DND-41 (cell line): ENCODE results near the gene STAC2.

Experiments used
- EZH2 ChIP-seq: IDR thresholded peaks from 3 replicates; pipeline ENCODE4 v1.6.1; 2012; ENCODE audit warnings: borderline replicate concordance, low read depth, mild to moderate bottlenecking, moderate library complexity, low read length, inconsistent platforms; ENCODE audit not compliant: severe bottlenecking
- TF ChIP-seq, protein P1 (sequence below): IDR thresholded peaks from 2 replicates; pipeline ENCODE4 v1.5.1; 2012; ENCODE audit warnings: borderline replicate concordance, low read length, moderate library complexity, mild to moderate bottlenecking; ENCODE audit not compliant: poor library complexity, severe bottlenecking; ENCODE audit errors: extremely low read depth

DNA sequence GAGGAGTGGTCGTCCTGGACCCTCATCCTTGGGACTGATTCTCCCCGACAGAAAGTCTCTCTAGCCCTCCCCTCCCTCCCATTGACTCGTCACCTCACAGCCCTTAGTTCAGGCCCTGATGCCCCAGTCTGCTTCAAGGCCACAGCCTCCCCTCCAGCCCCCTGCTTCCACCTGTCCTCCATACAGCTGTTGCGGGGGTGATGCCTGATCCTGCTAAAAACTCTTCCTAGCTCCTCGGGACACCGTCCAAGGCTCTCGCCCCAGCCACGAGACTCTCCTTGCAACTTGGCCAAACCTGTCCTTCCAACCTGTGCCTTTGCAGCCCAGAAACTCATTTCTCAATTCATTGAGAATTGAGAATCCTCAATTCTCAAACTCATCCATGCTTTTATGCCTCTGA is 6.8 kb downstream of the STAC2 start:
- TF ChIP-seq, protein P1, sequence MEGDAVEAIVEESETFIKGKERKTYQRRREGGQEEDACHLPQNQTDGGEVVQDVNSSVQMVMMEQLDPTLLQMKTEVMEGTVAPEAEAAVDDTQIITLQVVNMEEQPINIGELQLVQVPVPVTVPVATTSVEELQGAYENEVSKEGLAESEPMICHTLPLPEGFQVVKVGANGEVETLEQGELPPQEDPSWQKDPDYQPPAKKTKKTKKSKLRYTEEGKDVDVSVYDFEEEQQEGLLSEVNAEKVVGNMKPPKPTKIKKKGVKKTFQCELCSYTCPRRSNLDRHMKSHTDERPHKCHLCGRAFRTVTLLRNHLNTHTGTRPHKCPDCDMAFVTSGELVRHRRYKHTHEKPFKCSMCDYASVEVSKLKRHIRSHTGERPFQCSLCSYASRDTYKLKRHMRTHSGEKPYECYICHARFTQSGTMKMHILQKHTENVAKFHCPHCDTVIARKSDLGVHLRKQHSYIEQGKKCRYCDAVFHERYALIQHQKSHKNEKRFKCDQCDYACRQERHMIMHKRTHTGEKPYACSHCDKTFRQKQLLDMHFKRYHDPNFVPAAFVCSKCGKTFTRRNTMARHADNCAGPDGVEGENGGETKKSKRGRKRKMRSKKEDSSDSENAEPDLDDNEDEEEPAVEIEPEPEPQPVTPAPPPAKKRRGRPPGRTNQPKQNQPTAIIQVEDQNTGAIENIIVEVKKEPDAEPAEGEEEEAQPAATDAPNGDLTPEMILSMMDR: no peak
- no peak for TF ChIP-seq EZH2
